B cell (primary cell): Measurements from ENCODE around the gene GAMT. TPM values are rescaled to one million over a fixed set of nuclear protein-coding genes. Genes with fewer than 3 reads are reported as not detected.
"Not testable (repeated sequence)": the region's sequence is repeated elsewhere in the genome, so short reads cannot be mapped to it uniquely, and the experiment has no call there.

Experiments
- ATAC-seq: fragments of 200-7000 bp; cut with Tn5 transposase; one replicate; pipeline ENCODE4 v1.10.0; 2021; ENCODE audit warnings: low read depth, mild to moderate bottlenecking, moderate number of reproducible peaks, moderate library complexity
- CTCF ChIA-PET: fragments of 350-600 bp; sonication (Branson Sonifier 250); formaldehyde crosslinking; loops from one replicate; lab custom pipeline; 2021; ENCODE audit warnings: antibody characterized with exemption, inconsistent platforms; lab: Charles Lee
- POLR2A ChIA-PET: fragments of 350-600 bp; sonication (Branson Sonifier 250); formaldehyde crosslinking; loops from one replicate; lab custom pipeline; 2021; ENCODE audit warnings: antibody characterized with exemption; lab: Charles Lee
- DNase-seq: peaks from one replicate; pipeline ENCODE4 v3.0.0; 2013
- H2AFZ ChIP-seq: 2 replicates; pipeline ENCODE4 v1.6.1; 2012; ENCODE audit warnings: mild to moderate bottlenecking, low read depth, low read length; ENCODE audit not compliant: insufficient read depth, poor library complexity, severe bottlenecking
- H3K27ac ChIP-seq, 2 donors: 1 replicate in 1 of 2; 2 replicates in 1 of 2; pipeline ENCODE4 v1.5.1; 2012 to 2013; ENCODE audit warnings: low read length in 2 of 2, mild to moderate bottlenecking in 2 of 2, moderate library complexity in 1 of 2
- H3K27me3 ChIP-seq, 4 experiments: fragments of 200-600 bp in 1 of 4; sonication (generic) in 1 of 4; replicated peaks in 1 of 4; 1 replicate in 2 of 4; 2 replicates in 2 of 4; pipeline versions ENCODE4 v1.6.1 to v1.7.0; 2013 to 2016; ENCODE audit warnings: low read length in 3 of 4, mild to moderate bottlenecking in 2 of 4, mixed read lengths in 1 of 4, moderate library complexity in 1 of 4; ENCODE audit not compliant: insufficient read depth in 4 of 4, control insufficient read depth in 3 of 4; ENCODE audit errors: control extremely low read depth in 1 of 4
- H3K36me3 ChIP-seq, 2 experiments: replicated peaks in 1 of 2; 1 replicate in 1 of 2; 2 replicates in 1 of 2; pipeline versions ENCODE4 v1.6.1 to v1.7.1; 2013; ENCODE audit warnings: low read length in 1 of 2; ENCODE audit not compliant: insufficient read depth in 2 of 2, control insufficient read depth in 1 of 2; ENCODE audit errors: control extremely low read depth in 1 of 2, extremely low read depth in 1 of 2
- H3K4me1 ChIP-seq, 2 donors: fragments of 200-600 bp in 1 of 2; sonication (generic) in 1 of 2; 1 replicate in 1 of 2; 2 replicates in 1 of 2; pipeline versions ENCODE4 v1.5.1 to v1.6.1; 2013 to 2017; ENCODE audit warnings: low read length in 2 of 2; ENCODE audit not compliant: control insufficient read depth in 2 of 2, insufficient read depth in 2 of 2
- H3K4me2 ChIP-seq: replicated peaks from 2 replicates; pipeline ENCODE3; 2012; ENCODE audit warnings: mild to moderate bottlenecking, low read depth, low read length; ENCODE audit not compliant: poor library complexity, severe bottlenecking
- H3K4me3 ChIP-seq, 5 experiments: fragments of 200-600 bp in 1 of 5; sonication (generic) in 1 of 5; 1 replicate in 3 of 5; 2 replicates in 2 of 5; pipeline versions ENCODE4 v1.5.1 to v1.7.0; 2011 to 2016; ENCODE audit warnings: low read length in 4 of 5, mild to moderate bottlenecking in 4 of 5, low read depth in 2 of 5, control low read depth in 1 of 5, moderate library complexity in 1 of 5; ENCODE audit not compliant: insufficient read depth in 1 of 5; ENCODE audit errors: control extremely low read depth in 1 of 5, extremely low read depth in 1 of 5
- H3K79me2 ChIP-seq: fragments of 200-600 bp; sonication (generic); one replicate; pipeline ENCODE4 v1.6.0; 2016; ENCODE audit warnings: low read length; ENCODE audit not compliant: control insufficient read depth, insufficient read depth
- H3K9ac ChIP-seq: fragments of 200-600 bp; sonication (generic); 2 replicates; pipeline ENCODE4 v1.6.1; 2017; ENCODE audit warnings: mild to moderate bottlenecking, low read length, moderate library complexity
- H3K9me3 ChIP-seq, 3 donors: one replicate each; pipeline versions ENCODE4 v1.6.1 to v1.7.1; 2013; ENCODE audit warnings: low read length in 2 of 3; ENCODE audit not compliant: control insufficient read depth in 2 of 3, insufficient read depth in 1 of 3; ENCODE audit errors: control extremely low read depth in 1 of 3
- H4K20me1 ChIP-seq: 2 replicates; pipeline ENCODE4 v1.6.0; 2012; ENCODE audit warnings: mild to moderate bottlenecking, low read length; ENCODE audit not compliant: insufficient read depth, control insufficient read depth, poor library complexity, severe bottlenecking
- H3K27ac Mint-ChIP-seq: one replicate; pipeline ENCODE4 v1.8.0; 2021; ENCODE audit warnings: mixed read lengths
- H3K27me3 Mint-ChIP-seq: one replicate; pipeline ENCODE4 v1.8.0; 2021; ENCODE audit warnings: mixed read lengths
- H3K4me1 Mint-ChIP-seq: one replicate; pipeline ENCODE4 v1.8.0; 2021; ENCODE audit warnings: mixed read lengths
- H3K4me3 Mint-ChIP-seq: one replicate; pipeline ENCODE4 v1.8.0; 2021; ENCODE audit warnings: mixed read lengths
- H3K9me3 Mint-ChIP-seq: one replicate; pipeline ENCODE4 v1.8.0; 2022; ENCODE audit warnings: mixed read lengths; ENCODE audit not compliant: insufficient read depth
- CTCF ChIP-seq: fragments of 200-600 bp; IDR thresholded peaks from one replicate; pipeline ENCODE4 v1.8.0; 2022; ENCODE audit warnings: antibody characterized with exemption, mild to moderate bottlenecking
- EZH2 ChIP-seq: IDR thresholded peaks from 2 replicates; pipeline ENCODE4 v1.6.1; 2012; ENCODE audit warnings: borderline replicate concordance, low read depth, mild to moderate bottlenecking, moderate library complexity, low read length; ENCODE audit not compliant: insufficient read depth, poor library complexity, severe bottlenecking
- WGBS: methylation state at CpG from one replicate; pipeline ENCODE4 v1.1.5; 2013; ENCODE audit warnings: missing lambda C conversion rate; ENCODE audit not compliant: insufficient coverage; 5-methylcytosine and 5-hydroxymethylcytosine counted together
- intact Hi-C: fragments of 100-400 bp; cut with micrococcal nuclease; formaldehyde crosslinking; loops from one replicate; pipeline ENCODE4 v1.10.0; 2022
- polyA plus RNA-seq: library from polyadenylated mRNA; depleted of rRNA; stranded (reverse); fragments of >200 nt; gene quantifications from 2 replicates; pipeline ENCODE4 v1.2.3, GENCODE V29; 2012
- total RNA-seq, 2 donors: library from RNA; stranded (reverse); fragments of 120-200 nt in 1 of 2; gene quantifications; 1 replicate in 1 of 2; 2 replicates in 1 of 2; pipeline versions ENCODE4 v1.2.3 to v1.2.4, GENCODE V29; 2013 to 2022

The GAMT gene
- total and polyA plus RNA-seq, 2 donors (not counting 1 experiment from before 2014, with no cell fraction given): 8.8 to 12.1 TPM

GRCh38 chr19:1440418-1440801 is 39.1 kb upstream of the GAMT start:
- H3K9me3 Mint-ChIP-seq: no peaks in the 10 kb centered on the region

GRCh38 chr19:1439525-1440417 is 38.4 kb upstream of the GAMT start:
- 82% methylated on average over 57 of the region's 57 CpGs for WGBS
- Mint-ChIP-seq H3K27ac (peak overlapping the region; percentile 99), H3K4me1 (peaks cover 20% of the 10 kb centered on the region), H3K4me3 (peak overlapping the region; percentile 99)
- DNase-seq, intact Hi-C loops, H3K27me3 ChIP-seq, H3K9me3 Mint-ChIP-seq, H2AFZ ChIP-seq, H3K9me3 ChIP-seq, H3K27me3 Mint-ChIP-seq, ATAC-seq, CTCF ChIA-PET: not testable (repeated sequence)
- H4K20me1 ChIP-seq: peaks cover 60% of the 10 kb centered on the region
- peak overlapping the region in 4 of 5 experiments; percentile 87 to 100 (median 97) for H3K4me3 ChIP-seq
- H3K4me2 ChIP-seq: peak overlapping the region; percentile 91
- H3K36me3 ChIP-seq: peaks cover 0 to 30% of the 10 kb centered on the region in 2 experiments
- H3K79me2 ChIP-seq: peaks cover 21% of the 10 kb centered on the region
- H3K9ac ChIP-seq: peak overlapping the region; percentile 99
- peak overlapping the region in 1 of 2 donors; percentile 95 for H3K27ac ChIP-seq
- peaks cover 10 to 21% of the 10 kb centered on the region in 2 donors for H3K4me1 ChIP-seq
- POLR2A ChIA-PET: interaction anchor here (0.9 kb wide), 1 partner anchor 26 kb away, joined by 3 read pairs; no protein-coding TSS in a partner anchor

More at GRCh38 chr19:1440418-1440801, 39.1 kb upstream of the GAMT start:
- H3K36me3 ChIP-seq: peaks cover 0 to 28% of the 10 kb centered on the region in 2 experiments
- 92% methylated on average over 14 of the region's 15 CpGs for WGBS
- H3K4me3 ChIP-seq: no peak overlapping the region
- no peak overlapping the region for H3K9ac ChIP-seq
- no peak overlapping the region for H3K4me2 ChIP-seq
- H4K20me1 ChIP-seq: peaks cover 62% of the 10 kb centered on the region
- ChIA-PET POLR2A (no interaction called here), CTCF (no interaction called here)
- Mint-ChIP-seq H3K27me3 (no peaks in the 10 kb centered on the region), H3K27ac (peak overlapping the region; percentile 46), H3K4me1 (peaks cover 26% of the 10 kb centered on the region), H3K4me3 (peak overlapping the region; percentile 66)
- TF ChIP-seq EZH2 (no peak), CTCF (no peak)
- H3K27ac ChIP-seq: no peak overlapping the region
- no peaks in the 10 kb centered on the region for H3K9me3 ChIP-seq
- H3K4me1 ChIP-seq: peaks cover 14 to 26% of the 10 kb centered on the region in 2 donors
- H3K79me2 ChIP-seq: peaks cover 21% of the 10 kb centered on the region
- H3K27me3 ChIP-seq: peaks cover 0 to 2% (median under 1%) of the 10 kb centered on the region in 4 experiments
- no peak overlapping the region for H2AFZ ChIP-seq
- DNase-seq: no peak
- intact Hi-C loops: no loop called here
- no peak for ATAC-seq
